Measurements from ENCODE around the gene BLID.

DNA sequence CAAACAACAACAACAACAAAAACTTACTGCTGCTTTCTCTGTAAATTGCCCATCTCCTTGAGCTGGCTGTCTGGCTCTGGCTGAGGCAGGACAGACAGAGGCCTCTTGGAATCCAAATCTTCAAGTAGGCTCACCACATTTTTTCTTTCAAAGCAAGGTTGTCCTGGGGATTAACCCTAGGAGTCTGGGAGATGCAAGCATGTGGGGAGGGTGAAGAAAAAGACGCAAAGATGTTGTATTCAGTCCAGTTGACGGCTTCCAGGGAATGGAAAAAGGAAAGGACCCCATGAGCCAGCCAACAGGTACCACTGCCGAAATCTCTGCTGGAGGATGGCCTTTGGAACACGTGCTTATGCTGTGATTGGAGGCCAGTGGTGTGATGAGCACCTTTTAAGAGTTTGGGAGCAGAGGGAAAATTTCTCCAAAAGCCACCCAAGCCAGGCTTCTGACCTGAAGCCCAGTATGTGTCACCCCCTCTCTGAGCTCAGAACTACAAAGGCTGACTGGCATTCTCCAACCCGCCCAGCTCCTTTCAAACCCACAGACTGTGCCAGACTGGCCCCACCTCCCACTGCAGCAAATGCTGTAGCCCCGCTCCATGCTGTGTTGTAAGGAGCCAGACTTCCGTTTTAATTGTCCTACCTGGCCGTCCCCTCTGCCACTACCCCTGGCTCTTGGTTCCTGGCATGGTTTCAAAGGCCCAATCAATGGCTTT lies 10.8 kb downstream of the BLID start:
- TF ChIP-seq REST (IDR thresholded peaks at IDR 0.05; ENCODE audit: insufficient read depth in 1 of 2, low read depth in 2 of 2, low read length in 1 of 2) (no peak), TCF7L2 (IDR thresholded peaks at IDR 0.05; ENCODE audit: low read depth, low read length) (no peak)

All from Panc1 (cell line).